Activated T-cell treated with anti-CD3 and anti-CD28 coated beads for 48 hours (primary cell): ENCODE measurements around the gene ZNF575.
"Not testable (repeated sequence)": the region's sequence is repeated elsewhere in the genome, so short reads cannot be mapped to it uniquely, and the experiment has no call there.

Source experiments
- DNase-seq: peaks from one replicate; pipeline ENCODE4 v3.0.0-alpha.2; 2020; ENCODE audit warnings: low read depth

The ZNF575 gene

DNA sequence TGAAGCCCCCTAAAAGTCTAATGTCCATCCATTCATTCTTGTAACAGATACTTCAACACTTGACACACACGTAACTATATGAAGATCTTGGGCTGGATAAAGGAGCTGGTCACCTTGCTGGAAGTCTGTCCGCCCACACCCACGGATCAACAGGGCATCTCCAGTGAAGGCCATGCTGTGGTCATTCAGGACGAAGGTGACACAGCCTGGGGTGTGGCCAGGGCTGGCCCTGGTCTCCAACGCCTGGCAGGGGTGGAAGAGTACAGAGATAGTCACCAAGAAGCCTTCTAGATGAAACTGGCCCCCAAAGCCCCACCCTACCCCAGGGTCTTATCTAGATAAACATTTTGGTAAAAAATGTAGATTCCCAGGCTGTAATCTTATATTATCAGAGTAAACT is 21.7 kb upstream of the ZNF575 start:
- no peak for DNase-seq

DNA sequence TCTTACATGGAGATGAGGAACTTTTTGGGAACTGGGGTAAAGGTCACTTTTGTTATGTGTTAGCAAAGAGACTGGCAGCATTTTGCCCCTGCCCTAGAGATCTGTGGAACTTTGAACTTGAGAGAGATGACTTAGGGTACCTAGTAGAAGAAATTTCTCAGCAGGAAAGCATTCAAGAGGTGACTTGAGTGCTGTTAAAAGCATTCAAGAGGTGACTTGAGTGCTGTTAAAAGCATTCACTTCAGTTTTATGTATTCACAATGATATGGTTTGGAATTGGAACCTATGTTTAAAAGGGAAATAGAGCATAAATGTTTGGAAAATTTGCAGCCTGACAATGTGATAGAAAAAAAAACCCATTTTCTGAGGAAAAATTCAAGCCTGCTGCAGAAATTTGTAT is 20.6 kb upstream of the ZNF575 start:
- DNase-seq = not testable (repeated sequence)

DNA sequence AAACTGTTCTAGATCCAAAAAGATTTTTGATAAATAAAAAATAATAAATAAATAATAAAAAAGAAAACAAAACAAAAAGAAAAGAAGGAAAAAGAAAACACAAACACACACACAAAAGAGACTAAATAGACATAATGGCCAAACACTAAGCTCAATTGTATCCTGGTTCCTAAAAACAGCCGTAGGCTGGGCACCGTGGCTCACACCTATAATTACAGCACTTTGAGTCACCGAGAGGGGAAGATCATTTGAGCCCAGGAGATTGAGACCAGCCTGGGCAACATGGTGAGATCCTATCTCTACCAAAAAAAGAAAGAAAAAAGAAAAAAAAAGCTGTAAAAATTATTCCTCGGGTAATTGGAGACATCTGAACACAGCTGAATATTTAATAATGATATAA is 14.9 kb upstream of the ZNF575 start:
- no peak for DNase-seq

DNA sequence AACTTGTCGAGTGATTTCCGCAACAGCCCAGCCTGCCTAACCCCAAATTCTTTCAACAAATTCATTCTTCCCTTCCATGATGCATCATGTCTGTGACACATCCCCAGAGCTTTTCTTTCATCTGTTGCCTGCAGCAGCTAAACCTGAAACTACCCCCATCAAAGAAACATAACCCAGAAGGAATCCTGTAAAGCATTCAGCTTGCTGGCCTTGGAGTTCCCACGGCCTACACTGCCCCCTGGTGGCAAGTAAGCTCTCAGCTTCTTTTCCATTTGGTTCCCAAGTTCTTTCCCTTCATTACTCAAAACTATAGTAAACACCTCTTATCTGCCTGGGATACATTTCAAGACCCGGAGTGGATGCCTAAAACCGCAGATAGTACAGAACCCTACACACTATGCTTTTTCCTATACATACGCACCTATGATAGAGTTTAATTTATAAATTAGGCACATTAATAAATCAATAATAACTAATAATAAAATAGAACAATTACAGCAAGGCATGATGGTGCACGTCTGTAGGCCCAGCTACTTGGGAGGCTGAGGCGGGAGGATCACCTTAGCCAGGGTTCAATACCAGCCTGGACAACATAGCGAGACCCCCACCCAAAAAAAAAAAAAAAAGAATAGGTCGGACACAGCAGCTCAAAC is 13.4 kb upstream of the ZNF575 start:
- DNase-seq = peak; percentile 68

DNA sequence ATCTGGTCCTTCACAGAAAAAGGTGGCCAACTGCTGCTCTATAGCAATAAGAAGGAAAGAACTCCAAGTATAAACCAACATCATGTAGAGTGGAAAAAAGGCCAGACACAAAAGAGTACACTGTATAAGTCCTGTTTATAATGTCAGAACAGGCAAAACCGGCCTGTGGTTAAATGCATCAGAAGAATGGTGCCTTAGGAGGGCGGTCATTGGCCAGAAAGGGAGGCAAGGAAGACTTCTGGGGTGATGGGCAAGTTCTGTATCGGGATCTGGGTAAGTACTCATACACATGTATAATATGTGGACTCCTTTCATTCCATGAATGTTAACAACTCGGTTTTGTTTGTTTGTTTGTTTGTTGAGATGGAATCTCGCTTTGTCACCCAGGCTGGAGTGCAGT is 10.1 kb upstream of the ZNF575 start:
- no peak for DNase-seq

DNA sequence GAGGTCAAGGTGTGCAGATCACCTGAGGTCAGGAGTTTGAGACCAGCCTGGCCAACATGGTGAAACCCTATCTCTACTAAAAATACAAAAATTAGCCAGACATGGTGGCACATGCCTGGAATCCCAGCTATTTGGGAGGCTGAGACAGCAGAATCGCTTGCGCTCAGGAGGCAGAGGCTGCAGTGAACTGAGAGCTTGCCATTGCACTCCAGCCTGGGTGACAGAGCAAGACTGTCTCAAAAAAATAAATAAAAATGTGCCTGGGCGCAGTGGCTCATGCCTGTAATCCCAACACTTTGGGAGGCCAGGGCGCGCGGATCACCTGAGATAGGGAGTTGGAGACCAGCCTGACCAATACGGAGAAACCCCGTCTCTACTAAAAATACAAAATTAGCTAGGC is 9.3 kb upstream of the ZNF575 start:
- DNase-seq = not testable (repeated sequence)

DNA sequence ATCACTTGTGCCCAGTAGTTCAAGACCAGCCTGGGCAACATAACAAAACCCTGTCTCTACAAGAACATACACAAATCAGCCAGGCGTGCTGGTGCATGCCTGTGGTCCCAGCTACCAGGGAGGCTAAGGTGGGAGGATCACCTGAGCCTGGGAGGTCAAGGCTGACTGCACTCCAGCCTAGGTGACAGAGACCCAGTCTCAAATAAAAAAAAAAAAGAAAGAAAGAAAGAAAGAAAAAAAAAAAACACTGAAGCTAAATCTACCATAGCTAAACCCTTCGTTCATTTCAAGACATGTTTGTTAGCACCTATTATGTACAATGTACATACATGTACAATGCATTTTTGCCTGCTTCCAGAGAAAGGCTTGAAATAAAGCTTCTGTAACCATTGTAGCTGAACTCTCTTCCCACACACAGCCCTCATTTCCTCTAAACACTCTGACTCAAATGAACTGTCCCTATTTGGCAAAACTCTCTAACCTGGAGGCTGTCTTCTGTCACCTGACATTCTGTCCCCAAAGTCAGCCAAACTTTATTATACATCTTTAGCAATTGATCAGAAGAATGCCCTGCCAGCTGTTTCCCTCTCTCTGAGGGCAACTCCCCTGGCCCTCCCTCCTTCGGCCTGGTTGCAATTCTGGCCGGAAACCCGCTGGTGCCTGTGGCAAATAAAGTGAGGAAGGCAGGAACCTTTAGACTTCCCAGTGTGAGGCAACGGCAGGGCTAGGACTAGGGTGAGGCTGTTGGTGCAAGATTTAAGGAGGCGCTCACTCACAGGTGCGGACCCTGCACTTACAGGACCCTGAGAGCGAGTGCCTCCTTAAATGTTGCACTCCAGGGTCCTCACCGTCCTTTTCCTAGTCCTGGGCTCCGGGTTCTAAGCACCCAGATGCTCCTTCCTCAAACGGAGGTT is 7.8 kb upstream of the ZNF575 start:
- no peak for DNase-seq

DNA sequence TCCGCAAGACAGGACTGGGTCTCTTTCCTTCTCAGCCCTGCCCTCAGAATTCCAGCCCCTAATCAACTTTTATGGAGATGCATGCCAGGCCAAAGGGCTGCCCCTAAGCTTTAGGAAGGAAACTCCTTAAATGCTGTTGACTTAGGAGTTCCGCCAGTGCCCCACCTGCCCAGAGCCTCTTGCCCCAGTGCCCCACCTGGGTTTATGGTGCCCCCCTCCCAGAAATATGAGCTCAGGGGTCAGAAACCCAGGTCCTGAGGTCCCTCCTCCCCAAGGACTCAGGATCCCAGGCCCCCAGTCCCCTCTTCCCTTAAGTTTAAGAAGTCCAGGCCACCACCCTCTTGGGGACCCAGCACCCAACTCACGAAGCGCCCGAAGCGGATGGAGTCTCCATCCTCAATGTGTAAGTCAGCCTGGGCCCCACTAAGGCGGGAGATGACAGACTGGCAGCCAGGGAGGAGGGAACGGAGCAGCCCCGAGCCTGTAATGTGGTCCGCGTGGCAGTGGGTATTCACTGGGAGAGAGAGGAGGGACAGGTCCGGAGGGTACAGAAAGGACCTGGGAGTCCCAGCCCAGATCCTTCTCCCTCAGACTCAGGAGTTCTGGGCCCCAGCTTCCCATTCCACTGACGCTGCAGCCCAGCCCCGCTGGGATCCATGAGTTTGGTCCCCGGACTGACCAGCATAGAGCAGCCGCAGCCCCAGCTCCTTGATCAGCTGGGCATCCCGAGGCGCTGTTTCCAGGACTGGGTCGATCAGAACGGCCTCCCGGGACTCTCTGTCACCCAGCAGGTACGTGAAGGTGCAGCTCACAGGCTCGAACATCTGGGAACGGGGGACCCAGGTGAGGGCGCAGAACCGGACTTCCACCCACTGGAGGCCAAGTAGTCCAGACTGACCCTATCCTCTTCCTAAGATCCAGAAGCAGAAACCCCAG is 6.9 kb upstream of the ZNF575 start:
- no peak for DNase-seq

DNA sequence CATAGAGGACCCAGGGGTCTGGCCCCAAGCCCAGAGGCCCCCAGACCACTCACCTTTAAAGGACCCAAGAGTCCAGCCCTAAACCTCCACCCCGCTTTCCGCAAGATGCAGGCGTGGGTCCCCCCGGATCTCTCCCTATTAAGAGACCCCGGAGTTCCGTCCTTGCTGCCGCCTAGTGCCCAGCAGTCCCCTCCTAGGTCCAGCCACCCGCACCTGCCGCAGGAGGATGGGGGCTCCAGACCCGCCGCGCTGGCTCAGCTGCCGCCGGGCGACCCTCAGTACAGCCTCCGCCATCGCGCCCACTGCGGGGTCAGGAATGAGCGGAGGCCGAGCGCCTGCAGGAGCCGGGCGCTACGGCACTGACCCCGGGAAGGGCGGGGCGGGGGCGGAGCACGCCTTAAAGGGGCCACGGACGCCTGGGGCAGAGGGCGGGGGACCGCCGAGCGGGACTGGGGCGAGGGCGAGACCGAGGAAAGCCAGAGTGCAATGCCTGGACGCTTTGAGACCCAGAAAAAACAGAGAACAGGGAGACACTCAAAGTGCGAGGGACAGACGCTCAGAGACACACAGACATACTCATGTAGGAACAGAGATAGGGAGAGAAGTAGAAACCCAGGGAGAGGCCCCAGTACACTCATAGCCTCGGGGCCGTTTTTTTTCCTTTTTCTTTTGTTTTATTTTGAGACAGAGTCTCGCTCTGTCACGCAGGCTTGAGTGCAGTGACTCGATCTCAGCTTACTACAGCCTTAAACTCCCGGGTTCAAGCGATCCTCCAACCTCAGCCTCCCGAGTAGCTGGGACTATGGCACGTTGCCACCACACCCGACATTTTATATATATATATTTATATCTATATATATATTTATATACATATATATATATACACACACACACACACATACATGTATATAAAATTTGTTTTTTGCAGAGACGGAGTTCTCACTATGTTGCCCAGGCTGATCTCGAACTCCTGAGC is 5.8 kb upstream of the ZNF575 start, which contains the start of gene ETHE1:
TSS of gene ETHE1 (minus strand) at position 318 of the 976 bp plus-strand sequence. CDS start at position 294, 24 bp downstream.
- DNase-seq = peak; percentile 79

DNA sequence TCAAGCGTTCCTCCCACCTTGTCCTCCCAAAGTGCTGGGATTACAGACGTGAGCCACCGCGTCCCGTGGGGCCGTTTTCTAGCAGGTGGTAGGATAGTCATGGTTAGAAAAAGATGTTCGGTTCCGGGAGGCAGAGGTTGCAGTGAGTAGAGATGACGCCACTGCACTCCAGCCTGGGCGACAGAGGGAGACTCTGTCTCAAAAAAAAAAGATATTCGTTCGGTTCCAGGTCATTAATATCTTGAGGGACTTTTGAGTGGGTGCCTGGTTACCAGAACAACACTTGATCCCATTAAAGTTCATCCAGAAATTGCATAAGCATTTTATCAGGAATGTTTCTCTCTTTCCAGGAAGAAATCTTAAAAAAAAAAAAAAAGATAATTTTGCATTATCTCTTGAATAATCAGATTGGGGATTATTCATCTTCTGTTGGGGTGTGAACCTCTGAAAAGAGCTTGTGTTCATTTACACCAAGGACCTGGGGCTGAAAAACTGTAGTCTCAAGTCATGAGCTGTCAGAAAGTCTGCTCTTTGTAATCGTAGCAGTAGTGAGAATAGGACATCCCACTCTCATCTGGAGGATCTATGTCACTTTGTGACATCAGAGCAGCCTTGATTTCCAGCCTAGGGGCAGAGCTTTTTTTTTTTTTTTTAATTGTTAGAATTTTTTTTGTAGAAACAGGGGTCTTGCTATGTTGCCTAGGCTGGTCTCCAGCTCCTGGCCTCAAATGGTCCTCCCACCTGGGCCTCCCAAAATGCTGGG is 4.9 kb upstream of the ZNF575 start:
- no peak for DNase-seq

DNA sequence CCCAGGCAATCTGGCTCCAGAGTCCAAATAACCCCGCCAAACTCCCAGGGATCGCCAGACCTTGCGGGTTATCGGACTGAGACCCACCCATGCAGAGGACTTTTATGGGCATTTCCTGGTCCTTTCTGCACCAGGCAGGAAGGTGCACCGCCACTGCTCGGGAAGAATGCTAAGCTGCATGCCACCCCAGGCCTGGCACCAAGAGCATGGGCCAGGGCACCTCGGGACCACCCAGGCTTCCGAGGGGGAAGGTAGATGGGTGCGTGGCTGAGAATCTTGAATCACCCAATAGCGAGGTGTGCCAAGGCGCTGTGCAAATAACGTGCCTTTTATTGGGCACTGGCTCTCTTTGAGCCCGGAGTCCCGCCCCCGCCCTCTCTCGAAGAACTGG is 422 bp upstream of the ZNF575 start:
- DNase-seq = no peak

DNA sequence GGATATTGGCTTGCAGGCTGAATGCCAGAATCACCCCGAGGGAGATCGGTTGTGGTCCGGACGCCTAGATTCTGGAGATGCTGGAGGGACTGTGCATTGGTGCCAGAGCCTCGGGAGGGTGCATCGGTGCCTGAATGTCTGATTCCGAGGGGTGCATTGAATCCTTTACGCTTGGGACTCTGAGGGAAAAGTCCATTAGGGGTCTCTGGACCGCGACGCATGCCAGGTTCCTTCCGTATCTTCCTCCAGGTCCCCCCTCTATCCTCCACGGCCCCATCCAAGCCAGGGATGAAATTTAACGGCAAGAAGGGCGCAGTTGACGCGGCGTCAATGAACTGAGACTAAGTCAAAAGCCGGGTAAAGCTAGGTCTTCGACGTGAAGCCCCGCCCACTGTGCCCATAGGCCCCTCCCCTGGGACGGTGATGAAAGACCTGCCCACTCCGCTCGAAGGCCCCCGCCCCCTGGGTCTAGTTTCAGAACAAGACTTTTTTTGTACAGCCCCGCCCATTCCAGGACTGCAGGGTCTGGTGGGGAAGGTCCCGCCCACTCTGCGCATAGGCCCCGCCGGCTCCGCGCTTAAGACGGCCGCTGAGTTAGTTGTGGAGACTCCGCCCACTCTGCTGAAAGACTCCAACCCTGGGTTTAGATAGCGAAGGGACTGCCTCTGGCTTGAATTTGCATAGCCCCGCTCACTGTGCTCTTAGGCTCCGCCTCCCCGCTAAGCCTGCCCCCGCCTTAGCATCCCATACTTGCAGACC is 737 bp downstream of the ZNF575 start:
- peak; percentile 94 for DNase-seq

DNA sequence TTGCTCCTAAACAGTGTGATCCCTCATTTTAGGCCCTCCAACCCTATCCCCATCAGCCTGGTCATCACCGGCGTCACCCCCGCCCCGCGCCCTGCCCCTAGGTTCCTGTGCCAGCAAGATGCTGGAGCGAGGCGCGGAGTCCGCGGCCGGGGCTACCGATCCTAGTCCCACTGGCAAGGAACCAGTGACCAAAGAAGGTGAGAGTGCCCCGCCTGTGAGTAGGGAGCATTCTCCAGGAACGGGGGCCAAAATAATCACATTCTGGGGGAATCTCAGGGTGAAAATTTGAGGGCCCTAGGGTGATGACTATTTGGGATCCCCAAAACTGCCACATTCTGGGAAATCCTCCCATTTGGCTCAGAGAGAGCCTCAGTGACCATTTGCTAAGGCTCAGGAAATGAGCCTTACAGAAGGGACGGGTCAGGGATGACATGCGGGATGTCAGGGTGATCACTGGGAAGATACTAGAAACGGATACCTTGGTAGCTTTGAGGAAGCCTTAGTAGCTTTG is 1.4 kb downstream of the ZNF575 start:
- DNase-seq = no peak

DNA sequence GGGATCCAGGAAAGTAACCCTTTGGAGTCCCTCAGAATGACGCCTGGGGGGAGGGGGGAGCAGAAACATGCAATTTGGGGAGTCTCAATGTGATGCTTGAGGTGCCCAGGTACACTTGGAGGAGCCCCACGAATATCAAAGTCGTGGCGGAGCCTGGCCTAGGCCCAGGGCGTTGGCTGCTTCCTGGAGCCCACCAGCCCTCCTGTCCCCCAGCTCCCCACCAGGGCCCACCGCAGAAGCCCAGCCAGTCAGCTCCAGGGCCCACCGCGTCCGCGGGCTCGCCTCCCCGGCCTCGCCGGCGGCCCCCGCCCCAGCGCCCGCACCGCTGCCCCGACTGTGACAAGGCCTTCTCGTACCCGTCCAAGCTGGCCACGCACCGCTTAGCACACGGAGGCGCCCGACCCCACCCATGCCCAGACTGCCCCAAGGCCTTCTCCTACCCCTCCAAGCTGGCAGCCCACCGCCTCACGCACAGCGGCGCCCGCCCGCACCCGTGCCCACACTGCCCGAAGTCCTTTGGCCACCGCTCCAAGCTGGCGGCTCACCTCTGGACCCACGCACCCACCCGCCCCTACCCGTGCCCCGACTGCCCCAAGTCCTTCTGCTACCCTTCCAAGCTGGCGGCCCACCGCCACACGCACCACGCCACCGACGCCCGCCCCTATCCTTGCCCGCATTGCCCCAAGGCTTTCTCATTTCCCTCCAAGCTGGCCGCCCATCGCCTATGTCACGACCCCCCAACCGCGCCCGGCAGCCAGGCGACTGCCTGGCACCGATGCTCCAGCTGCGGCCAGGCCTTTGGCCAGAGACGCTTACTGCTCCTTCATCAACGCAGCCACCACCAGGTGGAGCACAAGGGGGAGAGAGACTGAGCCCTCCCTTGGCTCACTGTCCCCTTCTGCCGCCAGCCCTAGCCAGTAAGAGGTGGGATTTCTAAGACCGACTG is 2.1 kb downstream of the ZNF575 start:
- DNase-seq = no peak

DNA sequence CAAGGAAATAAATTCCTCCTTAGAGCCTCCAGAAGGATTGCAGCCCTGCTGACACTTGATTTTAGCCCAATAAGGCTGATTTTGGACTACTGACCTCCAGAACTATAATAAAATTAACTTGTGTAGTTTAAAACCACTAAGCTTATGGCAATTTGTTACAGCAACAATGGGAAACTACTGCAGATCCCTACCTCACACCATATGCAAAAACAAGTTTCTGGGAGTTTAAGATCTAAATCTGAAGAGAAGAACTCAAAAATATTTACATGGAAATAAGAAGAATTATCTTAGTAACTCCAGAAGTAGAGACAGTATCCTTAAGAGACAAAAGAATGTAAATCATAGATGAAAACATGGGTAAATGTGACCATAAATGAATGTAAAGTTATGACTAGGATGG is 5.9 kb downstream of the ZNF575 start:
- DNase-seq = no peak

DNA sequence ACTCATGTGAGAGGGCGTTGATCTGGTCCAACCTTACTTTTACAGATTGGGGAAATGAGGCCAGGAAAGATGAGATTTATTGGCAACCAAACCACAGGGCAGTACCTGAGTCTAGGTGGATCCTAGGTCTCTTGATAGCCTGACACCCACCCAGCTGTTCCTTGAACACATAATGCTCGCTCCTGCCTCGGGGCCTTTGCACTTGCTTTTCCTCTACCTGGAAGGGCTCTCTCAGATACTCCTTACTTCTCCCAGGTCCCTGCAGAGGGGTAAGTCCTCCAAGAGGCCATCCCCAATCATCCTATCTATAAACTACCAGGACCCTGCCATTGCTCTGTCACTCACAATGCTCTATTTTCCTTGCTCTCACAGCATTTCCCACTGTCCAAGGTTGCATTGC is 7.4 kb downstream of the ZNF575 start:
- DNase-seq = no peak

DNA sequence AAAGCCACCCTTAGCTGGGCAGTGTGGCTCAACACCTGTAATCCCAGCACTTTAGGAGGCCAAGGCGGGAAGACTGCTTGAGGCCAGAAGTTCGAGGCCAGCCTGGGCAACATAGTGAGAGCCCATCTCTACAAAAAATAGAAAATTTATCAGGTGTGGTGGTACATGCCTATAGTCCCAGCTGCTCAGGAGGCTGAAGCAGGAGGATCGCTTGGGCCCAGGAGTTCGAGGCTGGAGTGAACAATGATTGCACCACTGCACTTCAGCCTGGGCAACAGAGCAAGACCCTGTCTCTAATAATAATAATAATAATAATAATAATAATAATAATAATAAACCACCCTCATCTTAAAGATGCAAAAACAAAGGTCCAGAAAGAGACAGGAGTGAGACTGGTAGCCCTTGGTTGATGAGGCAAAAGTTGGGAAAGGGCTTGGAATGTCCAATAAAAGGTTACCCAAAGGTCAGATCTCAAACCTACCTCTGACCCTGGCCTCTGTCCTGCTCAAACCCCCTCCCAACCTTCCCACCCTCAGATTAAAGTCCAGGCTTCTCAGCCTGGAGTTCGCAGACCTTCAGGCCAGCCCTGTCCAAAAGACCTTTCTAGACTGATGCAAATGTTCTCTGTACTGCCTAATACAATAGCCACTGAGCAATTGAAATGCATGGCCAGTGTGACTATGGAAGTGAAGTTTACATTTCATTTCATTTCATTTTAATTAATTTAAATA is 9.1 kb downstream of the ZNF575 start:
- no peak for DNase-seq
